Erythroblast (primary cell): Measurements from ENCODE around the gene RHBDF1.

Experiments
- GATA1 ChIP-seq: IDR thresholded peaks from 2 replicates; pipeline ENCODE4 v1.6.1; 2011; ENCODE audit warnings: low read depth, mild to moderate bottlenecking, control low read depth, low read length, moderate library complexity
- POLR2A ChIP-seq: IDR thresholded peaks from 2 replicates; pipeline ENCODE4 v1.6.1; 2011; ENCODE audit warnings: mild to moderate bottlenecking, low read length

GRCh38 chr16:85407-85782 is 13.0 kb upstream of the RHBDF1 start:
- TF ChIP-seq POLR2A: no peak
- TF ChIP-seq GATA1: no peak
